ENCODE measurements around the gene PTPN2.
"Not testable (repeated sequence)": the region's sequence is repeated elsewhere in the genome, so short reads cannot be mapped to it uniquely, and the experiment has no call there.

GRCh38 chr18:12755606-12756005, 128.4 kb downstream of the PTPN2 start:
- TF ChIP-seq EZH2 (IDR thresholded peaks at IDR 0.05; ENCODE audit: low read depth, unreplicated experiment); CTCF (conservative IDR thresholded peaks at IDR 0.05; ENCODE audit: low read depth in 2 of 2); ETS1 (IDR thresholded peaks at IDR 0.05); CREB1 (CRISPR knock-in tag; IDR thresholded peaks at IDR 0.05; ENCODE audit: low read depth); EZH2phosphoT487 (IDR thresholded peaks at IDR 0.05; ENCODE audit: unreplicated experiment); POLR2AphosphoS5 (IDR thresholded peaks at IDR 0.05; ENCODE audit: low read depth): not testable (repeated sequence)
- TF ChIP-seq, protein P1, sequence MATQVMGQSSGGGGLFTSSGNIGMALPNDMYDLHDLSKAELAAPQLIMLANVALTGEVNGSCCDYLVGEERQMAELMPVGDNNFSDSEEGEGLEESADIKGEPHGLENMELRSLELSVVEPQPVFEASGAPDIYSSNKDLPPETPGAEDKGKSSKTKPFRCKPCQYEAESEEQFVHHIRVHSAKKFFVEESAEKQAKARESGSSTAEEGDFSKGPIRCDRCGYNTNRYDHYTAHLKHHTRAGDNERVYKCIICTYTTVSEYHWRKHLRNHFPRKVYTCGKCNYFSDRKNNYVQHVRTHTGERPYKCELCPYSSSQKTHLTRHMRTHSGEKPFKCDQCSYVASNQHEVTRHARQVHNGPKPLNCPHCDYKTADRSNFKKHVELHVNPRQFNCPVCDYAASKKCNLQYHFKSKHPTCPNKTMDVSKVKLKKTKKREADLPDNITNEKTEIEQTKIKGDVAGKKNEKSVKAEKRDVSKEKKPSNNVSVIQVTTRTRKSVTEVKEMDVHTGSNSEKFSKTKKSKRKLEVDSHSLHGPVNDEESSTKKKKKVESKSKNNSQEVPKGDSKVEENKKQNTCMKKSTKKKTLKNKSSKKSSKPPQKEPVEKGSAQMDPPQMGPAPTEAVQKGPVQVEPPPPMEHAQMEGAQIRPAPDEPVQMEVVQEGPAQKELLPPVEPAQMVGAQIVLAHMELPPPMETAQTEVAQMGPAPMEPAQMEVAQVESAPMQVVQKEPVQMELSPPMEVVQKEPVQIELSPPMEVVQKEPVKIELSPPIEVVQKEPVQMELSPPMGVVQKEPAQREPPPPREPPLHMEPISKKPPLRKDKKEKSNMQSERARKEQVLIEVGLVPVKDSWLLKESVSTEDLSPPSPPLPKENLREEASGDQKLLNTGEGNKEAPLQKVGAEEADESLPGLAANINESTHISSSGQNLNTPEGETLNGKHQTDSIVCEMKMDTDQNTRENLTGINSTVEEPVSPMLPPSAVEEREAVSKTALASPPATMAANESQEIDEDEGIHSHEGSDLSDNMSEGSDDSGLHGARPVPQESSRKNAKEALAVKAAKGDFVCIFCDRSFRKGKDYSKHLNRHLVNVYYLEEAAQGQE (IDR thresholded peaks at IDR 0.05; ENCODE audit: unreplicated experiment): not testable (repeated sequence)

All from GM23338 (cell line).